Fibroblast of peridontal ligament (primary cell): Measurements from ENCODE around the gene AKR1B15.
A peak's percentile ranks its signal among the peaks of the same experiment; 100 is the strongest.
"Not testable (repeated sequence)": the region's sequence is repeated elsewhere in the genome, so short reads cannot be mapped to it uniquely, and the experiment has no call there.

Experiments used
- DNase-seq: peaks from one replicate; pipeline ENCODE4 v3.0.0-alpha.2; 2010; ENCODE audit errors: extremely low read depth

The AKR1B15 gene

GRCh38 chr7:134548877-134549276, at the start of gene AKR1B15:
Gene AKR1B15 (plus strand): TSS chr7:134549110. CDS start chr7:134564620, 15,510 bp downstream.
- no peak for DNase-seq

- no peak for DNase-seq
These were observed 48.5 kb upstream of the AKR1B15 start for GRCh38 chr7:134500406-134500805.

DNA sequence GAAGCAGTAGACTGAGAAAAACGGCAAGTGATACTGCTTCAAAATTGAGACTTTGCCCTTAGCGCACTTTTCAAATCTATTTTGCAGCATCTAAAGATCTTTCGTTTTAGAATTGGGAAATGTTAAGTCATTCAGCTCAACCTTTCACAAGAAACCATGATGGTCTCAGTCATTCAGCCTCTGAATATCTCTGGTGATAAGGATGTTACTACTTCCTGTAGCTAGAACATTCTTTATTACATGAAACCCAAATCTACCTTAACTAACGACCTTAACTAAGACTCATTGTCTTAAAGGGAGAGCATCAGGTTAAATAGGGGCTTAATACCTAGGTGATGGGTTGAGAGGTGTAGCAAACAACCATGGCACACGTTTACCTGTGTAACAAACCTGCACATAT, 47.9 kb upstream of the AKR1B15 start:
- no peak for DNase-seq

DNA sequence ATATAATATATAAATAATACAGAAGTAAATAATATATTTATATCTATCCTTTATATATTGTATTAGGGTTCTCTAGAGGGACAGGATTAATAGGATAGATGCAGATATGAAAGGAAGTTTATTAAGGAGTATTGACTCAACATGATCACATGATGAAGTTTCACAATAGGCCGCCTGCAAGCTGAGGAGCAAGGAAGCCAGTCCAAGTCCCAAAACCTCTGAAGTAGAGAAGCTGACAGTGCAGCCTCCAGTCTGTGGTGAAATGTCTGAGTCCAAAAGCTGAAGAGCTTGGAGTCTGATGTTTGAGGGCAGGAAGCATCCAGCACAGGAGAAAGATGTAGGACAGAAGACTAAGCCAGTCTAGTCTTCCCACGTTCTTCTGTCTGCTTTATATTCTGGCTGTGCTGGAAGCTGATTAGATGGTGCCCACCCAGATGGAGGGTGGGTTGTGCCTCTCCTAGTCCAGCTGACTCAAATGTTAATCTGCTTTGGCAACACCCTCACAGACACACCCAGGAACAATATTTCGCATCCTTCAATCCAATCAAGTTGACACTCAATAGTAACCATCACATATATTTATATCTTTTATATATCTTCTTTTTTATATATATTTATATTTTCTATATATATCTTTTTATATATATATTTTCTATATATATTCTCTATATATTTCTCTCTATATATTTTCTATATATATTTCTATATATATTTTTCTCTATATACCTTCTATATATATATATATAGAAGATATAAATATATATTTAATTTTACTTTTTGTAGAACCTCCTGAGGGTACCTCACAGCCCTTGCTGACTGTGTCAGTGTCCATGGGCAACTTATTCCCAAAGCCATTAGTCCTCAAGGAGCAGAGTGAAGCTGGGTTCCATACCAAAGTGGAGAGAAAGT, 46.2 kb upstream of the AKR1B15 start:
- peak; percentile 73 for DNase-seq

- no peak for DNase-seq
These were observed 44.2 kb upstream of the AKR1B15 start for GRCh38 chr7:134504660-134505164.

DNA sequence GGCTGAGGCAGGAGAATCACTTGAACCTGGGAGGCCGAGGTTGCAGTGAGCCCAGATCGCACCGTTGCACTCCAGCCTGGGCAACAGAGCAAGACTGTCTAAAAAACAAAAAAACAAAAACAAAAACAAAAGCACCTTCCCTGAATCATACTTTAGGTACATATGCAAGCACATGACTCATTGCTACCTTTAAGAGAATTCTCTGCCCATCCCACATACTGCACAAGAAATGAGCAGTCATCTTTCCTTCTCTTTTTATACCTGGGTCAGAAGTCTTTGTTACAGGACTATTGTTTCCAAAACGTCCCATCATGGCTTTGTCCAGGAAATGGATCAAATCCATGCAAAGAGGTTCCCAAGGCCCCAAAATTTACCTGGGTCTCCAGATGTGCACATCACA, 43.1 kb upstream of the AKR1B15 start:
- DNase-seq = no peak

DNA sequence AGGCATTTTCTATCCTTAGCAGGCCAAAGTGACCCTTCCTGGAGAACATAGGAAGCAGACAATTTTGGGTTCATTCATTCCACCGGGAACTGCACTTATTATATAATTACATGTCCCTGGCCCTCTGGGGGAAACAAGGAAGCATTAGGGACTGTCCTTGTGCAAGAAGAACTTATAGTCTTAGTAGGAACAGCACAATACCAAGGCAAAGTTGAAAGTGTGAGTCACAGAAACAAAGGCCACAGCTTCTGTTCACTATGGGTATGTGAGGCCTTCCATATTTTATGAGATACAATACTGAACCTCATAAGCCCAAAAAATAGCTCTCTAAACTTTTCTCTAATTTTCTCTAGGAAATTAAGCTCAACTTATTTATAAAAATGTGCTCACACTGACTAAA, 39.9 kb upstream of the AKR1B15 start:
- no peak for DNase-seq

- DNase-seq = no peak
These were observed 38.3 kb upstream of the AKR1B15 start for GRCh38 chr7:134510646-134511045.

GRCh38 chr7:134512271-134512670, 36.6 kb upstream of the AKR1B15 start:
- no peak for DNase-seq

GRCh38 chr7:134513169-134513752, 35.6 kb upstream of the AKR1B15 start:
- DNase-seq = peak; percentile 70

DNA sequence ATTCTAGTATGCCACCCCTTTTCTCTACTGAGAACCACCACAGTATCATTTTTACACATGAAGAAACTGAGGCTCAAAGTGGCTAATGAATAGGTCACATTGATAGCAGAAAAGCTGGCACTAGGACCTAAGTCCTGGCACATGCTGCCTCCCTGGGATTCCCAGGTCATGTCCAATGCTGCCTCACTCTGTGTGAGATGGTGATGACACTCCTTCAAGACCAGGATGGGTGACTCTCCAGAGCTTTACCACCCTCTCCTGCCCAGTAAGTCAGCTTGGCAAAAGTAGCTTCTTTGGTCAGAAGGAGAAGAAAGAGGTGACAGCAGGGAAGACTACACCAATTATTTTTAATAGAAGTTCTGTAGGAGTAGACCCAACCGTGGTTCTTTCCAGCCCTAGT, 34.8 kb upstream of the AKR1B15 start:
- no peak for DNase-seq

DNA sequence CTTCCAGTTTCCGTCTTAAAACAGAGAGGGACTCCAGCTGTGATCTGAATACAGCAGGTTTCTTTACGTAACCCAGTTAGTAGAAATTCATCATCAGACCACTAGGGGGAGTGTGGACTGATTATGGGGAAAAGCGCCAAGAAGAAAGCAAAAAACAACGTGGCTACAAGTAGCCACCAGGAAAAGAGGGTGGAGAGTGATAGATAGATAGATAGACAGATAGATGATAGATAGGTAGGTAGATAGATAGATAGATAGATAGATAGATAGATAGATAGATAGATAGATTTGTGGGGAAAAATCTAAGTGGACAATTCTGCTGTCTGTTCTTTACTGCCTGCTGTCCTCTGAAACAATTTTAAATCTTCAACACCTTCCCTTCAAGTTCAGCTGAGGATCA, 34.2 kb upstream of the AKR1B15 start:
- DNase-seq = peak; percentile 90

DNA sequence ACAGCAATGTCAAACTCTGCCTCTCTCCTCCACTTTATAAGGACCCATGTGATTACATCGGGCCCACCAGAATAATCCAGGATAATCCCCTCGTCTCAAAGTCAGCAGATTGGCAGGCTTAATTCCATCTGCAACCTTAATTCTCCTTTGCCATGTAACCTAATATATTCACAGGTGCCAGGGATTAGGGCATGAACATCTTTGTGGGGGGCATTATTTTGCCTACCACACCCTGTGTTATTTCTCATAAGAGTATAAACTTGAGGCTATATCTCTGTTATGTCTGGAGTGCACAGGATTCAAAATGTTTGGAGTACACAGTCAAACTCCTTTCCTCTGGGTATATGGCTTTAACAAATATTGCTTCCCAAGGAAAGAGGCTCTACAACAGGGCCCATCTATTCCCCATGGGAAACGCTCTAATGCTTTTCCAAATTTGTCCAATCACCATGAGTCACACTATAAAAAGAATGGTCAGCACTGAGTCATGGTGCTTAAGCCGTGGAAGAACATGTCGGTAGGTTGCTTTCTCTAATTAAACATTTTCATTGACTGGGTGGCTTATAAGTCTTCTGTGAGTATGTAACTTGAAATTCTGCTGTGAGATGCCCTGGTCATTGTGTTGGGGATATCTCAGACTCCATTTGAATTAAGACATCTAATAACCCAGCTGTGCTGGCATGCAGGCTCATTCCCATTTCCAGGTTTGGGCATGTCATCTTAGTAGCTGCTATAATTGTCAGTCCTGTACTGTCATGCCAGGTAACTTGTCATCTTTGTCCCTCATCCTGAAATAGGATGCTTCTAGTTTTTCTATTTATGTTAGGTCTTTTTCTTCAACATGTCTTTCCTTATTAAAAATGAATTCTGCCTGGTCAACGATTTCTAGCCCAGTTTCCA, 33.1 kb upstream of the AKR1B15 start:
- DNase-seq = peak; percentile 94

DNA sequence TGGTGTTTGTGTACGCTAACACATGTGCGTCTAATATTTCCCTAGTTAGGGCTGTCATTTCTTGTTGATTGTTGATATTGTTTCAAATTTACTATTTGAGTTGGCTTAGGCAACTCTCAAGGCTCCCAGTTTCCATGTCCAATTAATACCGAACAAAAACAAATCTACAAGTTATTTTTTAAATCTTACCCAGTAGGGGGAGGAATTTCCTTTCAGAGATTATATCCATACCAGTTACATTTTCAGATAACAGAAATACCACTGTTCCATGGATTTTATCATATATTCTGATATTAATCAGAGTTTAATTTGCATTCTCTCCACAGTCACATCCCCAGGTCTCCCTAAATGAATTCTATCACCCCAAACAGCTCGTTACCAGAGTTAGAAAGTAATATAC, 28.8 kb upstream of the AKR1B15 start:
- peak; percentile 56 for DNase-seq

DNA sequence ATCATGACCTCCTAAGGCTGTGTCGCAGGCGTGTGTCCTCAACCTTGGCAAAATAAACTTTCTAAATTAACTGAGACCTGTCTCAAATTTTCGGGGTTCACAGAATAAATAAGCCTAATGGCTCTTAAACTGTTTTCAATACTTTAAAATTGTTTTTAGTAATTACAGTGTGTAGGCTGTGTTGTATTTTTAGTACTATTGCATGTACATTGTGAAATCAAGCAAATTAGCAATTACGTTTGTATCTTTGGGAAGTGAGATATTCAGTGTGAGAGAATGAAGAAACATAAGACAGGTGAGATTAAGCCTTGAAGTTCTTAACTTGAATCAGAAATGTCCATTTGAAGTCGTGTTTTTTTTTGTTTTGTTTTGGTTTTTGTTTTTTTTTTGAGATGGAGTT, 26.3 kb upstream of the AKR1B15 start:
- DNase-seq = no peak

DNA sequence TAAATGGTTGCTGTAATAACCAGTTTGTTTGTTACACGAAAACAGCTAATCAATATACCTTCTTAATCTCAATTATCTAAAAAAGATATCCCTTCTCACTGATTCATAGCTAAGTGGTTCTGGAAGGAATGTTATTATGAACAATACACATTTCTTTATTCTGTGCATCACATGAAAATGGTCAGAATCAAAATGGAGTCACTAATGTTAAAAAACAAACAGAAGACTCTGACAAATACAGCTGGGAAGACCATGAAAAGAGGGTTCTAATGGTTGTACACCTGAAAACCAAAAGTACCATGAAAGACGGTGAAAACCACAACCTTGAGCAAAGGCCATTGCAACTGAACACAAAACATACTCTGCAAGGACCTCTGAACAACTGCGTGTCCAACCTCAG, 23.5 kb upstream of the AKR1B15 start:
- DNase-seq = not testable (repeated sequence)

- DNase-seq = not testable (repeated sequence)
These were observed 22.2 kb upstream of the AKR1B15 start for GRCh38 chr7:134526552-134527248.

- peak; percentile 86 for DNase-seq
These were observed 20.9 kb upstream of the AKR1B15 start for GRCh38 chr7:134527979-134528371.

DNA sequence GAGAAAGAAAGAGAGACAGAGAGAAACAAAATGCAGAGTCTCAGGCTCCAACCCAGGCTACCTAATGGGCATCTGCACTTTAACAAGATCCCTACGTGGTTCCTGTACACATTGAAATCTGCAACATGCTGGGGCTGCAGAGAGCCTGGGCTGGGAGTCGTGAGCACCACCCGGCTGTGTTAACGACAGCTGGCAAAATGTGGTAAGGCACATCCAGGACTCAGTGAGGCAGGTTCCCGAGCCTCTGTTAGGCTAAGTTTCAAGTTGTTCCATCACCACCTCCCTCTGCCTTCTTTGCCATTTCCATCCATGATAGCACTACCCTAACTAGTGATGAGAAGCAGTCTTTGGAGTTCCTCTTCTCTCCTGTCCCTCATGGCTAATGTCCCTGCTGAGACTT, 20.2 kb upstream of the AKR1B15 start:
- DNase-seq = no peak

DNA sequence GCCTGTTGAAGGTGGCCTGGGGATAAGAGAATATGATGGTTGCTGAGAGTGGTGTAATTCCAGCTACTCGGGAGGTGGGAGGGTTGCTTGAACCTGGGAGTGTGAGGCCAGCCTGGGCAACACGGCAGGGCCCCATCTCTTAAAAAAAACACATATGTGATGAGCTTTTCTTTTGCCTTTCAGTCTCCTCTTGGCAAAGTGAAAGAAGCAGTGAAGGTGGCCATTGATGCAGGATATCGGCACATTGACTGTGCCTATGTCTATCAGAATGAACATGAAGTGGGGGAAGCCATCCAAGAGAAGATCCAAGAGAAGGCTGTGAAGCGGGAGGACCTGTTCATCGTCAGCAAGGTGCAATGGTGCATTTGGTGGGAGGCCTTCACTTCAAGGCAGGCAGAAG, 18.4 kb upstream of the AKR1B15 start:
- DNase-seq = no peak

DNA sequence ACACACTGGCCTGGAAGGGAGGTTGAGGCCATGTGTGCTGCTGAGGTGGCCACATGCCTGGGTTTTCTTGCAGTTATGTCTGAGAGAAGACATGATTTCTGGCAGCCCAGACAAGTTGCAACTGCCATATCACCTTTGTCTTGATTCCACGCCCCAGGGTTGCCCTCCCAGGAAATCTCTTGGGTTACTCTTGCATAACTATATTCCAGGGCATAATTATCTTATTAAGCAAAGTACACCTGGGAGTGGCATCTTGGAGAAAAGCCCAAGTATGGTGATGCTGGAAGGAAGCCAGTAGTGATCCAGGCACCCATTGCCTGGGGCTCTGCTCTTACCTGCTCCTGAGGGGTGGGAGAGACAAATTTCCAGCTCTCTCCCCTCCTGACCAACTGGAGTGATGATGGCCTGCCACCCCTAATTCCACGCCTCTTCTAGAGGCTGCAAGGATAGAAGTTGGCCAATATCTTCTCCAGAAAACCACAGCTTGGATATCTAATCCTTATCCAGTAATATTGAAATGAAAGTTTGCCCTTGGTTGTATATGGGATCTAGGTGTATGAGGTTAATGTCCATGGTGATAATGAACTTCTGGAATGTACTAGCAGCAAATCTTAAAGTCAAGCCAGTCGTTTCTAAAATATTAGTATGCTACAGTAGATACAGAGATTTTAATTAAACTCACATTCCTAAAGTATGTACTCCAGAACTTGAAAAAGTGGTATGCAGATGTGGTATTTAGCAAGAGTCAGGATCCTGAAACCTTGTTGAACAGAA, 16.5 kb upstream of the AKR1B15 start:
- no peak for DNase-seq
